Measurements from ENCODE around the gene HDAC4. TPM values are rescaled to one million over a fixed set of nuclear protein-coding genes. Genes with fewer than 3 reads are reported as not detected.

The HDAC4 gene
- total and polyA plus RNA-seq, 10 of the 15 experiments (the other 5 are each of a cell fraction or from before 2014, with no cell fraction given): 0.22 to 15.7 (median 4.8) TPM

GRCh38 chr2:239081046-239081445 is 319.8 kb downstream of the HDAC4 start:
- ChIA-PET RAD21 (ENCODE audit: unreplicated experiment) (no interaction called here), SMC1A (ENCODE audit: uncharacterized antibody, unreplicated experiment) (no interaction called here), POLR2A (no interaction called here), CTCF (no interaction called here)
- H3K4me3 ChIP-seq: no peak overlapping the region
- ATAC-seq (no peak), DNase-seq (ENCODE audit: low read depth, low spot score) (no peak), FAIRE-seq (no peak)
- no peaks in the 10 kb centered on the region for H3K36me3 ChIP-seq (ENCODE audit: control insufficient read depth in 2 of 2, insufficient read depth in 2 of 2, low read length in 1 of 2)
- 87% methylated on average over 19 of the region's 19 CpGs for WGBS (ENCODE audit: insufficient coverage, insufficient replicate concordance, low lambda C conversion rate, missing lambda C conversion rate)
- no peak overlapping the region for H3K27ac ChIP-seq (ENCODE audit: control insufficient read depth, insufficient read depth)
- H3K4me2 ChIP-seq (ENCODE audit: control insufficient read depth, insufficient read depth): no peak overlapping the region
- H3K9me3 ChIP-seq (replicated peaks; ENCODE audit: control insufficient read depth, insufficient read depth, low read length): no peaks in the 10 kb centered on the region
- H3K4me1 ChIP-seq (ENCODE audit: control insufficient read depth, insufficient read depth, low read length): no peaks in the 10 kb centered on the region
- H2AFZ ChIP-seq (ENCODE audit: control insufficient read depth, low read depth, low read length): no peak overlapping the region
- H3K27me3 ChIP-seq (replicated peaks in 1 of 2; ENCODE audit: control insufficient read depth in 2 of 2, insufficient read depth in 2 of 2, low read length in 1 of 2): no peaks in the 10 kb centered on the region
- in situ Hi-C loops (cut with MboI): no loop called here
- H3K9ac ChIP-seq (ENCODE audit: control insufficient read depth, insufficient read depth, low read length): no peak overlapping the region
- no peak for TF ChIP-seq SPI1 (IDR thresholded peaks at IDR 0.05; ENCODE audit: borderline replicate concordance, insufficient read depth, low read depth, low read length)
- TF ChIP-seq CBFB (IDR thresholded peaks at IDR 0.05; ENCODE audit: low read depth): no peak
- TF ChIP-seq KAT2A (conservative IDR thresholded peaks at IDR 0.05; ENCODE audit: control insufficient read depth, low read depth, low read length): no peak
- no peak for TF ChIP-seq TCF7 (IDR thresholded peaks at IDR 0.05; ENCODE audit: borderline replicate concordance)
- no peak for TF ChIP-seq RBBP5 (conservative IDR thresholded peaks at IDR 0.05)
- no peak for TF ChIP-seq CHD1 (IDR thresholded peaks at IDR 0.05; ENCODE audit: low read depth, low read length)
- no peak for TF ChIP-seq MLLT1 (IDR thresholded peaks at IDR 0.05)
- TF ChIP-seq CEBPB (IDR thresholded peaks at IDR 0.05; ENCODE audit: borderline replicate concordance in 1 of 2, low read depth in 2 of 2, low read length in 2 of 2): no peak
- no peak for TF ChIP-seq EGR1 (IDR thresholded peaks at IDR 0.05; ENCODE audit: borderline replicate concordance in 1 of 2, low read depth in 2 of 2, low read length in 2 of 2)
- no peak for TF ChIP-seq MTA2 (IDR thresholded peaks at IDR 0.05; ENCODE audit: low read depth)
- no peak for TF ChIP-seq ZBTB40 (IDR thresholded peaks at IDR 0.05; ENCODE audit: borderline replicate concordance)
- no peak for TF ChIP-seq TCF3 (IDR thresholded peaks at IDR 0.05; ENCODE audit: borderline replicate concordance, insufficient read depth, low read depth, low read length)
- no peak for TF ChIP-seq CTCF (IDR thresholded peaks at IDR 0.05 in 2 of 3, conservative IDR thresholded peaks at IDR 0.05 in 1 of 3; ENCODE audit: control insufficient read depth in 2 of 3, extremely low read depth in 1 of 3, insufficient read depth in 1 of 3, low read depth in 3 of 3, low read length in 3 of 3)
- TF ChIP-seq SMAD5 (IDR thresholded peaks at IDR 0.05; ENCODE audit: low read depth): no peak
- no peak for TF ChIP-seq IRF4 (IDR thresholded peaks at IDR 0.05; ENCODE audit: low read depth, low read length)
- TF ChIP-seq YBX1 (IDR thresholded peaks at IDR 0.05): no peak
- no peak for TF ChIP-seq ZNF274 (IDR thresholded peaks at IDR 0.05; ENCODE audit: insufficient read depth, insufficient read length)
- no peak for TF ChIP-seq ETV6 (conservative IDR thresholded peaks at IDR 0.05 in 1 of 2, IDR thresholded peaks at IDR 0.05 in 1 of 2; ENCODE audit: borderline replicate concordance in 1 of 2, low read depth in 1 of 2)
- TF ChIP-seq NR2C2 (IDR thresholded peaks at IDR 0.05; ENCODE audit: borderline replicate concordance, control insufficient read depth, insufficient read length, low read depth): no peak
- no peaks in the 10 kb centered on the region for H4K20me1 ChIP-seq (ENCODE audit: control insufficient read depth, insufficient read depth)
- no TSS peak for BruUV-seq (replicated peaks)
- intact Hi-C loops (cut with micrococcal nuclease; ENCODE audit: unreplicated experiment): no loop called here
- H3K79me2 ChIP-seq (ENCODE audit: control insufficient read depth, insufficient read depth, low read length): no peaks in the 10 kb centered on the region

Data from GM12878 (cell line).